ENCODE measurements around the gene CDKAL1.

Gene CDKAL1

DNA sequence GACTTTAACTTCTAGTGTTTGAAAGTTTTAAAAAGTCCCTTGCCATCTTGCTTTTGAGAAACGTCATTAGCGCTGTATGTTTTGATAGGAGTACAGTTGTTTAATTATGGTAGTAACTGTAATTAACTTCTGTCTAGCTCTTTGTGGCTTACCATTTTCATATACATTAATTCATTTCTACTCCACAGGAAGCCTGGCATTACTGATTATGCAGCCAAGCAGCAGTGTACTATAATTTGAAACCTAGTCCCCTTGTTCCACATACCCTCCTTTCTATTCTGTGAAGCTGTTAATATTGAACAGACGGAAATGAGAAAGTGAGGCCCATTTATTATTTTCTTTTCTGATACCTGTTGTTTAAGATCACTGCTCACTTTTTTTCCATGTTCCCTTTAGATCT lies 235.4 kb downstream of the CDKAL1 start:
- TF ChIP-seq, protein P1, sequence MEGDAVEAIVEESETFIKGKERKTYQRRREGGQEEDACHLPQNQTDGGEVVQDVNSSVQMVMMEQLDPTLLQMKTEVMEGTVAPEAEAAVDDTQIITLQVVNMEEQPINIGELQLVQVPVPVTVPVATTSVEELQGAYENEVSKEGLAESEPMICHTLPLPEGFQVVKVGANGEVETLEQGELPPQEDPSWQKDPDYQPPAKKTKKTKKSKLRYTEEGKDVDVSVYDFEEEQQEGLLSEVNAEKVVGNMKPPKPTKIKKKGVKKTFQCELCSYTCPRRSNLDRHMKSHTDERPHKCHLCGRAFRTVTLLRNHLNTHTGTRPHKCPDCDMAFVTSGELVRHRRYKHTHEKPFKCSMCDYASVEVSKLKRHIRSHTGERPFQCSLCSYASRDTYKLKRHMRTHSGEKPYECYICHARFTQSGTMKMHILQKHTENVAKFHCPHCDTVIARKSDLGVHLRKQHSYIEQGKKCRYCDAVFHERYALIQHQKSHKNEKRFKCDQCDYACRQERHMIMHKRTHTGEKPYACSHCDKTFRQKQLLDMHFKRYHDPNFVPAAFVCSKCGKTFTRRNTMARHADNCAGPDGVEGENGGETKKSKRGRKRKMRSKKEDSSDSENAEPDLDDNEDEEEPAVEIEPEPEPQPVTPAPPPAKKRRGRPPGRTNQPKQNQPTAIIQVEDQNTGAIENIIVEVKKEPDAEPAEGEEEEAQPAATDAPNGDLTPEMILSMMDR (IDR thresholded peaks at IDR 0.05; ENCODE audit: low read length) = no peak
- TF ChIP-seq EZH2phosphoT487 (IDR thresholded peaks at IDR 0.05; ENCODE audit: low read length) (no peak), EZH2 (optimal IDR thresholded peaks at IDR 0.05; ENCODE audit: low read depth, low read length) (no peak)
- Histone ChIP-seq H3K9me2 (replicated peaks; ENCODE audit: insufficient read depth, low read length) (no peaks in the 10 kb centered on the region), H3K27me3 (replicated peaks; ENCODE audit: insufficient read depth, low read length) (no peaks in the 10 kb centered on the region), H3K4me1 (ENCODE audit: low read length) (no peaks in the 10 kb centered on the region), H3F3A (ENCODE audit: insufficient read depth, low read length) (no peaks in the 10 kb centered on the region), H3K9ac (ENCODE audit: low read length) (no peak overlapping the region), H3K4me3 (ENCODE audit: low read length) (no peak overlapping the region), H3K79me2 (ENCODE audit: low read length) (no peaks in the 10 kb centered on the region), H4K20me1 (ENCODE audit: insufficient read depth, low read length) (no peaks in the 10 kb centered on the region), H3K36me3 (replicated peaks; ENCODE audit: insufficient read depth, low read length) (no peaks in the 10 kb centered on the region), H3K27ac (ENCODE audit: low read length) (no peak overlapping the region), H3K9me3 (replicated peaks; ENCODE audit: insufficient read depth, low read length) (no peaks in the 10 kb centered on the region), H3K4me2 (ENCODE audit: low read depth, low read length) (no peak overlapping the region), H2AFZ (ENCODE audit: low read length) (no peak overlapping the region)
- DNase-seq = no peak

DNA sequence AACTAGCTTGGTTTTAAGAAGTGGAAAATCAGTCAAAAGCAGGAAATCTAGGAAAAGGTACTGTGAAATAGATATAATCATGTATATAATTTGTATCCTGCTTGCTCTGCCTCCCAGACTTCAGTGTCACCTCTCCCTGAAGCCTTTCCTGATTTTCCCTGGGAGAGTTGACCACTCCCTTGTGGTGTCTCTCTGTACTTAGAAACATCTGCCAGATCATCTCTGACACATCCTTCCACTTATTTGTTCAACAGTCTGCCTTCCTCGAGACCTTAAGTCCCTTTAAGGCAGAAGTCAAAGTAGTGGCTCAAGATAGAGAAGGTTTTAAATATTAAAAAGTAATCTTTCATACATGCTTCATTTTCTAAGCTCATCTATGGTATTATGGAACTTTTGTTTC lies 236.5 kb downstream of the CDKAL1 start:
- Histone ChIP-seq H3K27me3 (replicated peaks; ENCODE audit: insufficient read depth, low read length) (no peaks in the 10 kb centered on the region), H3K4me2 (ENCODE audit: low read depth, low read length) (no peak overlapping the region), H3K9me2 (replicated peaks; ENCODE audit: insufficient read depth, low read length) (no peaks in the 10 kb centered on the region), H3K36me3 (replicated peaks; ENCODE audit: insufficient read depth, low read length) (no peaks in the 10 kb centered on the region), H3K9ac (ENCODE audit: low read length) (no peak overlapping the region), H3K27ac (ENCODE audit: low read length) (no peak overlapping the region), H3F3A (ENCODE audit: insufficient read depth, low read length) (no peaks in the 10 kb centered on the region), H4K20me1 (ENCODE audit: insufficient read depth, low read length) (no peaks in the 10 kb centered on the region), H3K79me2 (ENCODE audit: low read length) (no peaks in the 10 kb centered on the region), H3K4me1 (ENCODE audit: low read length) (no peaks in the 10 kb centered on the region), H2AFZ (ENCODE audit: low read length) (no peak overlapping the region), H3K4me3 (ENCODE audit: low read length) (no peak overlapping the region), H3K9me3 (replicated peaks; ENCODE audit: insufficient read depth, low read length) (no peaks in the 10 kb centered on the region)
- no peak for TF ChIP-seq EZH2phosphoT487 (IDR thresholded peaks at IDR 0.05; ENCODE audit: low read length)
- no peak for TF ChIP-seq EZH2 (optimal IDR thresholded peaks at IDR 0.05; ENCODE audit: low read depth, low read length)
- no peak for DNase-seq

DNA sequence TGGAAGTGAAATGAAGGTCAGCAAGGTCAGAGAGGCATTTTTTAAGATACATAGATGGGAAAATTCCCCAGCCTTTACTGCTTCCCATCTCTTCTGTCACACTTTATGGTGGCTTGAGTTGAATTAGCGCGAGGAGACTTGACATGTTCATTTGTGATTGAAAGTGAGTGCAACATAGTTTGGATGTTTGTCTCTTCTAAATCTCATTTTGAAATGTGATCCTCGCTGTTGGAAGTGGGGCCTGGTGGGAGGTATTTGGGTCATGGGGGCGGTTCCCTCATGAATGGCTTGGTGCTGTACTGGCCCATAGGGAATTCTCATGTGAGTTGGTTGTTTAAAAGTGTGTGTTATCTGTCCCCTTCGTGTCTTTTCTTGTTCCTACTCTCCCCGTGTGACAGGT lies 237.2 kb downstream of the CDKAL1 start:
- no peak overlapping the region for H3K9ac ChIP-seq (ENCODE audit: low read length)
- no peak overlapping the region for H2AFZ ChIP-seq (ENCODE audit: low read length)
- no peaks in the 10 kb centered on the region for H3K79me2 ChIP-seq (ENCODE audit: low read length)
- no peak overlapping the region for H3K27ac ChIP-seq (ENCODE audit: low read length)
- no peaks in the 10 kb centered on the region for H3K9me3 ChIP-seq (replicated peaks; ENCODE audit: insufficient read depth, low read length)
- H3K4me1 ChIP-seq (ENCODE audit: low read length) = no peaks in the 10 kb centered on the region
- DNase-seq = no peak
- H3K4me2 ChIP-seq (ENCODE audit: low read depth, low read length) = no peak overlapping the region
- no peaks in the 10 kb centered on the region for H3K36me3 ChIP-seq (replicated peaks; ENCODE audit: insufficient read depth, low read length)
- TF ChIP-seq, protein P1 (IDR thresholded peaks at IDR 0.05; ENCODE audit: low read length) = no peak
- TF ChIP-seq EZH2phosphoT487 (IDR thresholded peaks at IDR 0.05; ENCODE audit: low read length) (no peak), EZH2 (optimal IDR thresholded peaks at IDR 0.05; ENCODE audit: low read depth, low read length) (no peak)
- no peak overlapping the region for H3K4me3 ChIP-seq (ENCODE audit: low read length)
- H4K20me1 ChIP-seq (ENCODE audit: insufficient read depth, low read length) = no peaks in the 10 kb centered on the region
- H3K9me2 ChIP-seq (replicated peaks; ENCODE audit: insufficient read depth, low read length) = no peaks in the 10 kb centered on the region
- no peaks in the 10 kb centered on the region for H3F3A ChIP-seq (ENCODE audit: insufficient read depth, low read length)
- H3K27me3 ChIP-seq (replicated peaks; ENCODE audit: insufficient read depth, low read length) = no peaks in the 10 kb centered on the region

DNA sequence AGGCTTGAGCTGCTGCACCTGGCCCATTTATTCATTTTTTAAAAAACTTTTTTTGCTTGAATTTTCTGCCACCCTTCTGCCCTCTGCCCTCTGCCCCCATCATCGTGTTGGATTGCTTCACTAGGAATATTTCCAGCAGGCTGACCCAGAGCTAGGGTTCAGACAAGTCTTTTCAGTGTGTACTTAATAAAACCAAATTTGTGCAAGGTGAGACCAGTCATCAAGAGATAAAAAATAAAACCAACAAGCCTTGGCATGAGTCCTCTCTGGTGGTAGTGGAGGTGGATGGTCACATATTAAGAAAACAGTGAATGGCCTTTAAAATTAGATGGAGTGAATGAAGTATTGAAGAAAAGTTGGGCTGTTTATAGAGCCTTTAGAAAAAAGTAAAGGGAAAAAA lies 239.6 kb downstream of the CDKAL1 start:
- H3K79me2 ChIP-seq (ENCODE audit: low read length) = no peaks in the 10 kb centered on the region
- no peak overlapping the region for H3K27ac ChIP-seq (ENCODE audit: low read length)
- TF ChIP-seq EZH2 (optimal IDR thresholded peaks at IDR 0.05; ENCODE audit: low read depth, low read length) (no peak), EZH2phosphoT487 (IDR thresholded peaks at IDR 0.05; ENCODE audit: low read length) (no peak)
- TF ChIP-seq, protein P1 (IDR thresholded peaks at IDR 0.05; ENCODE audit: low read length) = no peak
- no peaks in the 10 kb centered on the region for H3K9me2 ChIP-seq (replicated peaks; ENCODE audit: insufficient read depth, low read length)
- no peaks in the 10 kb centered on the region for H3K36me3 ChIP-seq (replicated peaks; ENCODE audit: insufficient read depth, low read length)
- H2AFZ ChIP-seq (ENCODE audit: low read length) = no peak overlapping the region
- no peaks in the 10 kb centered on the region for H3K4me1 ChIP-seq (ENCODE audit: low read length)
- H3K9ac ChIP-seq (ENCODE audit: low read length) = no peak overlapping the region
- H4K20me1 ChIP-seq (ENCODE audit: insufficient read depth, low read length) = no peaks in the 10 kb centered on the region
- no peaks in the 10 kb centered on the region for H3K9me3 ChIP-seq (replicated peaks; ENCODE audit: insufficient read depth, low read length)
- H3K4me2 ChIP-seq (ENCODE audit: low read depth, low read length) = no peak overlapping the region
- no peak for DNase-seq
- H3F3A ChIP-seq (ENCODE audit: insufficient read depth, low read length) = no peaks in the 10 kb centered on the region
- H3K4me3 ChIP-seq (ENCODE audit: low read length) = no peak overlapping the region
- H3K27me3 ChIP-seq (replicated peaks; ENCODE audit: insufficient read depth, low read length) = no peaks in the 10 kb centered on the region
